HG02973 (cell line): ENCODE measurements around the gene RIPOR1.

Experiments used
- ATAC-seq: cut with Tn5 transposase; IDR thresholded peaks from one replicate; pipeline ENCODE4 v1.9.1; 2021; ENCODE audit warnings: moderate library complexity; ENCODE audit not compliant: unreplicated experiment

The RIPOR1 gene

GRCh38 chr16:67555795-67556212, 27.2 kb downstream of the RIPOR1 start:
- no peak for ATAC-seq

- ATAC-seq, result no peak
Measured at GRCh38 chr16:67558859-67559258, 30.2 kb downstream of the RIPOR1 start.

DNA sequence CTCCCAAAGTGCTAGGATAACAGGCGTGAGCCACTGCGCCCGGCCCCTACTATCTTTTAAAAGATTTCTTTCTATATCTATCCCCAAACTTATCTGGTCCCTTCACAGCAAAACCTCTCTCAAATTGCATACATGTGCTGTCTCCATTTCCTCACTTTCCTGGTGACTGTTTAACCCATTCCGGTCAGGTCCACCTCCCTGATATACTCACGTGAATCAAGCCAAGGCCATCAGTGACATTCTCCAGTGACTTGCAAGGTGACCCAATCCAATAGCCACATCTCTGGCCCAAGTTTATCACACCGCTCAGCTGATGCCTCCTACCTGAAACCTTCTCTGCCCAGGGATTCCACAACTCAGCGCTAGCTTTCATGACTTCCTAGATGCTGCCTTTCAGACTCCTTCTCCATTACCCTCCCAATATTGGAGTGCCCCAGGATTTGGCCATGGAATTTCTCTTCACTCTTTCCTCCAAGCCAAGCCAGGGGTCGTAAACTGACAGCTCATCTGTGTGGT, 32.3 kb downstream of the RIPOR1 start:
- no peak for ATAC-seq

DNA sequence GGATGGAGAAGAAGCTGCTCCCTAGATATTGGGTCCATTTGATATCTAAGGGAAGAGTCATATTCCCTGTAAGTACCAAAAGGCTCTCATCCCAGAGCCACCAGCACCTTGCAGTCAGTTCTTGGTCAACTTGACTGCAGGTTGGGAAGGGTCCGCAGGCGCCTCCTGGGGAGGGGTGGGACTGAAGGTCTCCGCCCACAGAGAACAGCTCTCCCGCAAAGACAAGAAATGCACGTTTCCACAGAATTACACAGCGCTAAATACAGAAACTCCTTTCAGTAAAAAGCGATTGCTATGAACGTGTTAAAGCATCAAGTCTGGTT, 32.8 kb downstream of the RIPOR1 start:
- no peak for ATAC-seq

GRCh38 chr16:67561824-67562525, 33.3 kb downstream of the RIPOR1 start:
- peak; percentile 75 for ATAC-seq

- ATAC-seq, result peak; percentile 45
Measured at GRCh38 chr16:67562526-67562917, 33.9 kb downstream of the RIPOR1 start, which contains the start of gene CTCF. TSS of gene CTCF (plus strand) at chr16:67562526. CDS start at chr16:67610833, 48,307 bp downstream.

GRCh38 chr16:67562918-67563707, 34.5 kb downstream of the RIPOR1 start:
- peak; percentile 9 for ATAC-seq

GRCh38 chr16:67563708-67564468, 35.3 kb downstream of the RIPOR1 start:
- ATAC-seq, result no peak

GRCh38 chr16:67565470-67566100, 37.0 kb downstream of the RIPOR1 start:
- ATAC-seq, result no peak

- ATAC-seq, result no peak
Measured at GRCh38 chr16:67571464-67571863, 42.8 kb downstream of the RIPOR1 start.

DNA sequence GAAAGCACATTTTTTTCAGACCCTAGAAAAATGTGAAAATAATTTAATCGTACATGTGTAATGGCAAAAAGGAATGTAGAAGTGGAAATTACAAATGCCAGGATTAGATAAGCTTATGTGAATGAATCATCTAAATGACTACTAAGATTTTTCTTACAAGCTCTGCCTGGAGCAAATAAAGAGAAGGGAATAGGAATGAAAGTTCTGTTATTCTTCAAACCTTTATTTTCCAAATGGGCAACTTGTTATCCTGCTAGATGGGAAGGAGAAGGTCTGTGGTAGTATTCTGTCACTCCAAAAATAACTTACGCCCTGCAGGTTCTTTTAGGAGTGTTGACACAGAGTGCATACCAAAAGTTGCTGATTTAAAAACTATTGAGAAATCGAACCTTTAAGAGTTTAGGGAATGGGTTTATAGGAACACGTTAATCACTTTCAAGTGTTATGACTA, 43.4 kb downstream of the RIPOR1 start:
- no peak for ATAC-seq

DNA sequence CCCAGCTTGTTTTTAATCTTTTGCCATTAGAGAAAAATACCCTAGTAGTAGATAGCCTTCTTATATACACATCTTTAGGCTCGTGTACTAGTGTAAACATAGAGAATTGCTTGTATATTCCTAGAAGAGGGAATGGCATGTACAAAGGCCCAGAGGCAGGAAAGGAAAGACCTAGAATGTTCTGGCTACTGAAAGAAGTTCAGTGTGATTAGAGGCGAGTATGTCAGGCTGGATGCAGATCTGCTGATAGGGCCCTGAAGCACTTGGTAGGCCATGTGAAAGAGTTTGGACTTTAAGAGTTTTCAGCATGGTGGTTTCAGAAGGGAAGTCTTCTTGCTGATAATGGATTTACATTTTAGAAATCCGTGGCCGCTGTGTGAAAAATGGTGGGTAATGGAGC, 51.1 kb downstream of the RIPOR1 start:
- ATAC-seq, result no peak

DNA sequence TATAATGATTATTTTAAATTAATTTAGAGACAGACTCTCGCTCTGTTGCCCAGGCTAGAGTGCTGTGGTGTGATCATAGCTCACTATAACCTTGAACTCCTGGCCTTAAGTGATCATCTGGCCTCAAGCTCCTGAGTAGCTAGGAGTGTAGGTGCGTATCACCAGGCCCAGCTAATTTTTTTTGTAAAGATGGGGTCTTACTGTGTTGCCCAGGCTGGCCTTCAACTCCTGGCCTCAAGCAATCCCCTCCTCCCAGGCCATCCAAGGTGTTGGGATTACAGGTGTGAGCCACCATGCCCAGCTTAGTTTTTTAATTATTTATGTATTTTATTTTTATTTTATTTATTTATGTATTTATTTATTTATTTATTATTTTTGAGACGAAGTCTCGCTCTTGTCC, 51.6 kb downstream of the RIPOR1 start:
- no peak for ATAC-seq

DNA sequence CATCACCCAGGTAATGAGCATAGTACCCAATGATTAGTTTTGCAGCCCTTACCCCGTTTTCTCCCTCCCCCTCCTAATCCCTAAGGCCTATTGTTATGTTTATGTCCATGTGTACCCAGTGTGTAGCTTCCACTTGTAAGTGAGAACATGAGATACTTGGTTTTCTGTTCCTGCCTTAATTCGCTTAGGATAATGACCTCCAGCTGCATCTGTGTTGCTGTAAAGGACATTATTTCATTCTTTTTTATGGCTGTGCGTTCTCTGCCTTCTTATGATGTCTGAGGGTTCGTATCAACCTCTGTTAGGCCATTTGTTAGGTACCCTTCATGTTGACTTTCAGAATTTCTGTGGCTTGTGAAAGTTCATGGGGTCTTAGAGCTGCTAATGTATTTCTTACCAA, 64.7 kb downstream of the RIPOR1 start:
- no peak for ATAC-seq

DNA sequence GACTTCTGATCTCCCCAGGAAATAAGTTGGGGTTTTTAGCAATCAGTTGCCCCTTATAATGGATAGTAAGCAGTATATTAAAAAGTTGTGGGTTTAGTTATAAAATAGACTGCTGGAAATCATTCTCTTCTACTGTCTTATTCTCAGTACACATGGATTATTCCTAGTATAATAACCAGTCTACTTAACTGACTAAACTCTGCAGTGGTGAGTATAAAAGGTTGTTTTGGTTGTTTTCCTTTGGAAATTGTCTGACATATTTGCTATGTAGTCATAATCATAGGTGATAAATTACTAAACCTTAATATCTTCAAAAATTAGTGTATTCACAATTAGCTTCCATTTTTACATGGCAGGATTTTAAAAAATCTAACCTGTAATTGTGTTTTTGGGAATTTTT, 65.1 kb downstream of the RIPOR1 start:
- no peak for ATAC-seq

- ATAC-seq, result no peak
Measured at GRCh38 chr16:67594256-67594915, 65.8 kb downstream of the RIPOR1 start.

- no peak for ATAC-seq
Measured at GRCh38 chr16:67594956-67595355, 66.3 kb downstream of the RIPOR1 start.
